ENCODE results near the gene PFAS. TPM values are rescaled to one million over a fixed set of nuclear protein-coding genes. Genes with fewer than 3 reads are reported as not detected.

PFAS gene
- total RNA-seq, 1 experiment from 2014 or later, result 80.6 TPM

DNA sequence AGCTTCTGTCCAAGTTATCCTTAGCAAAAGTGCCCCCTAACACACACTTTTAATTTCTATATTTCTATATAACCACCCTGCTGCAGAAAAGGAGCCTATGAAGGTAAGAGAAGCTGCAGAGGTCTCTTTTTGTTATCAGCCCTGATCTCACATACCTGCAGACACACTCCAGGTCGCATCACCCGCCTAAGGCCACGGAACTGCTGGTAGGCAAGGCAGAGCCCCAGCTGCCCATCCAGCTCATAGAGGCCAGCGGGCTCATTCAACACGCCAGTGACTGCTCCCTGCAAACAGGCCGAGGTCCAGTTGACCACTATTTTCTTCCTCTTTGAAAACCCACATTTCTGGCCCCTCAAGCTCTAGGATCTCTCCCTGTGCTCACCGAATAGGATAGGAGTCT, 13.4 kb upstream of the PFAS start:
- ChIA-PET CTCF (no interaction called here), POLR2A (interaction anchor here (0.9 kb wide), 1 partner anchor 11 kb away, joined by 4 read pairs; no protein-coding TSS in a partner anchor), RAD21 (ENCODE audit: low non-redundant PET in 1 of 2, low total read pairs in 2 of 2, uncharacterized antibody in 2 of 2, unreplicated experiment in 2 of 2) (no interaction called here)
- Histone ChIP-seq H2AFZ (ENCODE audit: low read depth, low read length, poor library complexity, severe bottlenecking) (no peak overlapping the region), H3K27ac (ENCODE audit: low read depth, low read length) (no peak overlapping the region), H3K4me2 (ENCODE audit: low read length) (no peak overlapping the region), H4K20me1 (ENCODE audit: insufficient read depth) (no peaks in the 10 kb centered on the region), H3K9ac (ENCODE audit: low read length) (no peak overlapping the region), H3K27me3 (ENCODE audit: insufficient read depth, low read length) (no peaks in the 10 kb centered on the region), H3K9me2 (ENCODE audit: insufficient read depth) (no peaks in the 10 kb centered on the region), H3K79me2 (ENCODE audit: insufficient read depth, low read length) (peaks cover 15% of the 10 kb centered on the region; the same call in 1 of the 2 replicates), H3K4me3 (replicated peaks in 1 of 2; ENCODE audit: low read depth in 1 of 2, low read length in 2 of 2) (no peak overlapping the region), H3K4me1 (ENCODE audit: control insufficient read depth in 1 of 2, insufficient read depth in 2 of 2, low read length in 2 of 2) (no peaks in the 10 kb centered on the region), H3K36me3 (ENCODE audit: control insufficient read depth in 1 of 2, insufficient read depth in 2 of 2, low read length in 2 of 2) (peaks cover 62 to 71% of the 10 kb centered on the region in 2 experiments), H3K9me3 (ENCODE audit: control insufficient read depth in 1 of 2, insufficient read depth in 1 of 2, low read depth in 1 of 2, low read length in 2 of 2) (no peaks in the 10 kb centered on the region)
- TF ChIP-seq EZH2phosphoT487 (IDR thresholded peaks at IDR 0.05; ENCODE audit: borderline replicate concordance) (no peak), ZFX (IDR thresholded peaks at IDR 0.05) (no peak), ELF1 (IDR thresholded peaks at IDR 0.05; ENCODE audit: borderline replicate concordance, low read depth) (no peak), FOSL1 (IDR thresholded peaks at IDR 0.05; ENCODE audit: low read depth) (no peak), POLR2AphosphoS5 (IDR thresholded peaks at IDR 0.05; ENCODE audit: low read depth, low read length) (no peak), TCF7L2 (IDR thresholded peaks at IDR 0.05; ENCODE audit: borderline replicate concordance, extremely low read depth, insufficient read depth, insufficient read length) (no peak), ZNF274 (IDR thresholded peaks at IDR 0.05; ENCODE audit: low read depth, low read length) (no peak), EZH2 (IDR thresholded peaks at IDR 0.05) (no peak)
- TF ChIP-seq, protein P1, sequence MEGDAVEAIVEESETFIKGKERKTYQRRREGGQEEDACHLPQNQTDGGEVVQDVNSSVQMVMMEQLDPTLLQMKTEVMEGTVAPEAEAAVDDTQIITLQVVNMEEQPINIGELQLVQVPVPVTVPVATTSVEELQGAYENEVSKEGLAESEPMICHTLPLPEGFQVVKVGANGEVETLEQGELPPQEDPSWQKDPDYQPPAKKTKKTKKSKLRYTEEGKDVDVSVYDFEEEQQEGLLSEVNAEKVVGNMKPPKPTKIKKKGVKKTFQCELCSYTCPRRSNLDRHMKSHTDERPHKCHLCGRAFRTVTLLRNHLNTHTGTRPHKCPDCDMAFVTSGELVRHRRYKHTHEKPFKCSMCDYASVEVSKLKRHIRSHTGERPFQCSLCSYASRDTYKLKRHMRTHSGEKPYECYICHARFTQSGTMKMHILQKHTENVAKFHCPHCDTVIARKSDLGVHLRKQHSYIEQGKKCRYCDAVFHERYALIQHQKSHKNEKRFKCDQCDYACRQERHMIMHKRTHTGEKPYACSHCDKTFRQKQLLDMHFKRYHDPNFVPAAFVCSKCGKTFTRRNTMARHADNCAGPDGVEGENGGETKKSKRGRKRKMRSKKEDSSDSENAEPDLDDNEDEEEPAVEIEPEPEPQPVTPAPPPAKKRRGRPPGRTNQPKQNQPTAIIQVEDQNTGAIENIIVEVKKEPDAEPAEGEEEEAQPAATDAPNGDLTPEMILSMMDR (IDR thresholded peaks at IDR 0.05 in 2 of 3, conservative IDR thresholded peaks at IDR 0.05 in 1 of 3; ENCODE audit: borderline replicate concordance in 1 of 3, insufficient read depth in 1 of 3, low read depth in 2 of 3, low read length in 2 of 3), result no peak
- no peak for DNase-seq (ENCODE audit: low read depth, low spot score)
- intact Hi-C loops (cut with micrococcal nuclease), result no loop called here
- no TSS peak for BruUV-seq (replicated peaks)
- no peak for ATAC-seq

All from HCT116 (cell line).